ENCODE results near the gene INKA2.
A peak's percentile ranks its signal among the peaks of the same experiment; 100 is the strongest.

Gene INKA2

GRCh38 chr1:111768625-111769024, 29.4 kb upstream of the INKA2 start:
- TF ChIP-seq CTCF (IDR thresholded peaks at IDR 0.05; ENCODE audit: low read depth, low read length, missing control alignments), result no peak

DNA sequence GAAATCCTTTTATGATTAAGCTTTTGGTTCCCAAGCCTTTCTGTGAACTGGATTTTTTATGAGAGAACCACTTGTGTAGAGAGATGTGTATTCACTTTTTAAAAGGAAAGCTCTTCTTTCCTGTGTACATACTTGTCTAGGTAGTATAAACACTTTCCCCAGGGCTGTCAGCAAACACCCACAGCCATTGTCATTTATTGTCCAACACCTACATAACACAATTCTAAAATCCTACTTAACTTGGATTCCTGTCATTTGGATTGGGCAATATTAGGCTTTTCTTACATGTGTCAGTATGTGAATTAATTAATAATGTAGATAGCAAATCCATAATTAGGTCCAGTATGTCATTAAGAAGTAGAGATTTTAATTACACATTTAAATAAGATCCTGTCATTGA, 28.8 kb upstream of the INKA2 start:
- DNase-seq (ENCODE audit: extremely low read depth, low read depth), result no peak
- TF ChIP-seq CTCF (IDR thresholded peaks at IDR 0.05; ENCODE audit: low read depth, low read length, missing control alignments), result no peak

More at GRCh38 chr1:111768625-111769024, 29.4 kb upstream of the INKA2 start:
- no peak overlapping the region for H3K4me3 ChIP-seq (replicated peaks; ENCODE audit: low read depth, low read length)
- DNase-seq (ENCODE audit: extremely low read depth, low read depth), result no peak

GRCh38 chr1:111762332-111762731, 23.1 kb upstream of the INKA2 start:
- TF ChIP-seq CTCF (IDR thresholded peaks at IDR 0.05; ENCODE audit: low read depth, low read length, missing control alignments), result no peak

More for the DNA sequence above, 28.8 kb upstream of the INKA2 start:
- no peak overlapping the region for H3K4me3 ChIP-seq (replicated peaks; ENCODE audit: low read depth, low read length)

GRCh38 chr1:111761717-111762116, 22.5 kb upstream of the INKA2 start:
- DNase-seq (ENCODE audit: extremely low read depth, low read depth), result no peak
- no peak for TF ChIP-seq CTCF (IDR thresholded peaks at IDR 0.05; ENCODE audit: low read depth, low read length, missing control alignments)
- no peak overlapping the region for H3K4me3 ChIP-seq (replicated peaks; ENCODE audit: low read depth, low read length)

More at GRCh38 chr1:111762332-111762731, 23.1 kb upstream of the INKA2 start:
- H3K4me3 ChIP-seq (replicated peaks; ENCODE audit: low read depth, low read length), result no peak overlapping the region
- no peak for DNase-seq (ENCODE audit: extremely low read depth, low read depth)

DNA sequence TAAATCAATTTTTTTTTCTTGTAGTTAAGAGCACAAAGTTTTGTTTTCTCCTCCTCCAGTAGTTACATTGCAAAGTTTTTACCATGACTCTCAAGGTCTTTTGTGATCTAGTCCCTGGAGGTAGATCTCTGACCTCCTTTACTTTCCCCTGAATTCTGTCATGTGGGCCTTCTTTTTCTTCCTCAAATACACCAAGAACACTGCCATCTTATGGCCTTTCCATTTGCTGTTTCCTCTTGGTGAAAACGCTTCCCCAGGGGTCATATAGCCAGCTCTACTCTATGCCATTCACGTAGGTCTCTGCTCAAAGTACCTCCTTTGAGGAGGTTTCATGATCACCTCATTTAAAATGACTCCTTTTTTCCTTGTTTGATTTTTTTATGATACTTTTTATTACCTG, 19.2 kb upstream of the INKA2 start:
- H3K4me3 ChIP-seq (replicated peaks; ENCODE audit: low read depth, low read length), result no peak overlapping the region
- TF ChIP-seq CTCF (IDR thresholded peaks at IDR 0.05; ENCODE audit: low read depth, low read length, missing control alignments), result no peak
- no peak for DNase-seq (ENCODE audit: extremely low read depth, low read depth)

GRCh38 chr1:111756124-111756513, 16.9 kb upstream of the INKA2 start:
- no peak for TF ChIP-seq CTCF (IDR thresholded peaks at IDR 0.05; ENCODE audit: low read depth, low read length, missing control alignments)
- H3K4me3 ChIP-seq (replicated peaks; ENCODE audit: low read depth, low read length), result peak overlapping the region; percentile 81
- no peak for DNase-seq (ENCODE audit: extremely low read depth, low read depth)
